Psoas muscle (tissue), 8 donors: Measurements from ENCODE around the gene MED19. TPM values are rescaled to one million over a fixed set of nuclear protein-coding genes. Genes with fewer than 3 reads are reported as not detected.

Experiments
- ATAC-seq, 4 donors: fragments of 200-7000 bp; cut with Tn5 transposase; one replicate each; pipeline ENCODE4 v1.9.1; 2020; ENCODE audit warnings: moderate library complexity in 3 of 4, mild to moderate bottlenecking in 2 of 4
- DNase-seq, 2 donors: peaks; one replicate each; pipeline ENCODE4 v3.0.0-alpha.2; 2020
- H3K27ac ChIP-seq: fragments of 200-600 bp; one replicate; pipeline ENCODE4 v1.8.0; 2022
- H3K27me3 ChIP-seq, 3 donors: fragments of 200-600 bp in 1 of 3; one replicate each; pipeline versions ENCODE4 v1.6.1 to v1.8.0; 2013 to 2022; ENCODE audit warnings: low read length in 2 of 3, mild to moderate bottlenecking in 2 of 3, moderate library complexity in 1 of 3; ENCODE audit not compliant: insufficient read depth in 3 of 3
- H3K36me3 ChIP-seq, 2 donors: fragments of 200-600 bp in 1 of 2; one replicate each; pipeline versions ENCODE4 v1.6.1 to v1.8.0; 2013 to 2022; ENCODE audit warnings: low read depth in 1 of 2, mild to moderate bottlenecking in 1 of 2, moderate library complexity in 1 of 2; ENCODE audit not compliant: insufficient read depth in 1 of 2
- H3K4me1 ChIP-seq: fragments of 200-600 bp; one replicate; pipeline ENCODE4 v1.8.0; 2022
- H3K4me3 ChIP-seq: fragments of 200-600 bp; one replicate; pipeline ENCODE4 v1.8.0; 2022; ENCODE audit warnings: mild to moderate bottlenecking
- H3K9me3 ChIP-seq: fragments of 200-600 bp; one replicate; pipeline ENCODE4 v1.8.0; 2022
- CTCF ChIP-seq: fragments of 200-600 bp; IDR thresholded peaks from one replicate; pipeline ENCODE4 v1.8.0; 2022; ENCODE audit warnings: antibody characterized with exemption
- WGBS, 3 donors: extraction: QIAGEN DNeasy Blood & Tissue Kit; methylation state at CpG; one replicate each; pipeline versions ENCODE4 v1.1.6 to v1.1.7; 2013; 5-methylcytosine and 5-hydroxymethylcytosine counted together
- intact Hi-C, 2 donors: fragments of 100-400 bp; cut with DNase I; formaldehyde crosslinking; loops; one replicate each; pipeline versions ENCODE4 v1.11.0 to v1.14.2; 2022
- polyA plus RNA-seq, 3 donors: library from polyadenylated mRNA; stranded (reverse); fragments of 200-250 nt; gene quantifications; one replicate each; pipeline ENCODE4 v1.2.3, GENCODE V29; 2013
- total RNA-seq, 4 donors: library from RNA; stranded (reverse); fragmentation: NEBNext Ultra II Directional in 2 of 4; extraction: Animal tissue kit (Norgen Biotek cat#: 25700) in 2 of 4; gene quantifications; one replicate each; pipeline versions ENCODE4 v1.2.1 to v1.2.4, GENCODE V29; 2021 to 2023
- donor health status: healthy with polysubstance abuse.
- donor health status: DM: no; HTN: no; CAD: no; lungs with moderate emphysema.
- donor health status: Bipolar disorder and iron deficiency.
- donor health status: healthy.
- donor health status: DM: yes; HTN: yes; CAD: no.
- donor health status: DM: no; HTN: no; CAD: no.
- donor health status: DM: no; HTN: no; CAD: no.
- donor health status: DM: yes; HTN: yes; CAD: no.

The MED19 gene
- total and polyA plus RNA-seq, 7 donors, result 6.7 to 19.7 (median 9.4) TPM

GRCh38 chr11:57659669-57660068 lies 52.3 kb downstream of the MED19 start:
- DNase-seq (no peak), ATAC-seq (no peak)
- Histone ChIP-seq H3K27me3 (no peaks in the 10 kb centered on the region), H3K36me3 (peaks cover 5 to 40% of the 10 kb centered on the region in 2 donors), H3K4me3 (no peak overlapping the region), H3K4me1 (peaks cover 17% of the 10 kb centered on the region), H3K9me3 (no peaks in the 10 kb centered on the region), H3K27ac (no peak overlapping the region)
- no peak for TF ChIP-seq CTCF
- WGBS, 3 donors, result 94 to 96% (median 96%) methylated on average over 14 of the region's 14 CpGs
- intact Hi-C loops, result no loop called here

GRCh38 chr11:57658023-57658361 lies 54.0 kb downstream of the MED19 start:
- no peaks in the 10 kb centered on the region for H3K27me3 ChIP-seq
- intact Hi-C loops, result no loop called here

GRCh38 chr11:57657194-57658022 lies 54.6 kb downstream of the MED19 start, which contains the start of gene CLP1:
Gene CLP1, plus strand, starts transcription at chr11:57657762. Its CDS starts 1,715 bp downstream, at chr11:57659477.
- H3K27me3 ChIP-seq, result no peaks in the 10 kb centered on the region
- 0 to 1% (median 1%) methylated on average over 43 to 45 of the region's 45 CpGs for WGBS, 3 donors
- H3K9me3 ChIP-seq, result no peaks in the 10 kb centered on the region
- H3K27ac ChIP-seq, result peak within 1 kb of the TSS; percentile 85
- peaks cover 5 to 33% of the 10 kb centered on the region in 2 donors for H3K36me3 ChIP-seq
- peak within 1 kb of the TSS; percentile 76 for H3K4me3 ChIP-seq
- DNase-seq (peak; percentile 99 to 100), ATAC-seq (peak; percentile 98 to 99 (median 99))
- intact Hi-C loops, result no loop called here
- peaks cover 17% of the 10 kb centered on the region for H3K4me1 ChIP-seq
- no peak for TF ChIP-seq CTCF

More at GRCh38 chr11:57658023-57658361, 54.0 kb downstream of the MED19 start:
- no peaks in the 10 kb centered on the region for H3K9me3 ChIP-seq
- no peak for TF ChIP-seq CTCF
- 0 to 1% (median 0%) methylated on average over 8 of the region's 8 CpGs for WGBS, 3 donors
- peak overlapping the region; percentile 85 for H3K27ac ChIP-seq
- H3K4me3 ChIP-seq, result peak overlapping the region; percentile 76
- DNase-seq (no peak), ATAC-seq (peak in 1 of 4 donors; percentile 12)
- H3K4me1 ChIP-seq, result peaks cover 17% of the 10 kb centered on the region
- H3K36me3 ChIP-seq, result peaks cover 5 to 39% of the 10 kb centered on the region in 2 donors

- H3K4me1 ChIP-seq, result peaks cover 17% of the 10 kb centered on the region
- 10 to 14% (median 10%) methylated on average over 5 of the region's 5 CpGs for WGBS, 3 donors
- DNase-seq, result no peak
- peaks cover 5 to 27% of the 10 kb centered on the region in 2 donors for H3K36me3 ChIP-seq
- ATAC-seq, result peak in 2 of 4 donors; percentile 0 to 1
- no peaks in the 10 kb centered on the region for H3K27me3 ChIP-seq
- H3K4me3 ChIP-seq, result peak overlapping the region; percentile 76
- H3K27ac ChIP-seq, result peak overlapping the region; percentile 85
- no peaks in the 10 kb centered on the region for H3K9me3 ChIP-seq
- no peak for TF ChIP-seq CTCF
- intact Hi-C loops, result no loop called here
Observed at GRCh38 chr11:57656885-57657193, 55.2 kb downstream of the MED19 start.

Other genes with a start within 250 kb of the MED19 start
- gene SLC43A1, start 196.5 kb downstream of the MED19 start, total RNA-seq, result 10 to 100 TPM in 1 of 4 donors, 1 to 10 TPM in 3; 4.1 to 15.3 (median 7.1) TPM
- 10 to 100 TPM in 1 of 3 donors, 1 to 10 TPM in 2; 3.5 to 13.7 (median 7.5) TPM for gene SLC43A1, start 196.5 kb downstream of the MED19 start, polyA plus RNA-seq
- 10 to 100 TPM; 55.0 to 90.0 (median 73.0) TPM for gene TIMM10, start 181.5 kb downstream of the MED19 start, total RNA-seq
- 100 to 1,000 TPM in 2 of 3 donors, 10 to 100 TPM in 1; 97.7 to 149 (median 112) TPM for gene TIMM10, start 181.5 kb downstream of the MED19 start, polyA plus RNA-seq
- 100 to 1,000 TPM in 1 of 4 donors, 10 to 100 TPM in 2, 1 to 10 TPM in 1; 7.6 to 118 (median 36.9) TPM for gene SMTNL1, start 174.6 kb downstream of the MED19 start, total RNA-seq
- 10 to 100 TPM in 2 of 3 donors, 1 to 10 TPM in 1; 6.7 to 19.7 (median 14.9) TPM for gene SMTNL1, start 174.6 kb downstream of the MED19 start, polyA plus RNA-seq
- gene UBE2L6, start 144.5 kb downstream of the MED19 start, total RNA-seq, result 10 to 100 TPM in 3 of 4 donors, 1 to 10 TPM in 1; 6.8 to 24.7 (median 12.3) TPM
- 1 to 10 TPM; 5.3 to 9.9 (median 9.1) TPM for gene UBE2L6, start 144.5 kb downstream of the MED19 start, polyA plus RNA-seq
- 10 to 100 TPM; 65.1 to 97.3 (median 71.2) TPM for gene SERPING1, start 114.5 kb downstream of the MED19 start, total RNA-seq
- gene SERPING1, start 114.5 kb downstream of the MED19 start, polyA plus RNA-seq, result 10 to 100 TPM; 42.6 to 77.2 (median 62.3) TPM
- gene YPEL4, start 62.3 kb downstream of the MED19 start, total RNA-seq, result under 1 TPM in 3 of 4 donors, not detected in 1; 0.21 to 0.90 (median 0.59) TPM
- gene YPEL4, start 62.3 kb downstream of the MED19 start, polyA plus RNA-seq, result under 1 TPM; 0.08 to 0.18 (median 0.11) TPM
- 10 to 100 TPM in 2 of 4 donors, 1 to 10 TPM in 2; 6.8 to 11.6 (median 9.2) TPM for gene CLP1, start 54.5 kb downstream of the MED19 start, total RNA-seq
- gene CLP1, start 54.5 kb downstream of the MED19 start, polyA plus RNA-seq, result 10 to 100 TPM in 2 of 3 donors, 1 to 10 TPM in 1; 9.6 to 16.9 (median 14.3) TPM
- 10 to 100 TPM; 35.2 to 63.5 (median 53.3) TPM for gene ZDHHC5, start 44.1 kb downstream of the MED19 start, total RNA-seq
- 10 to 100 TPM; 32.4 to 63.6 (median 58.0) TPM for gene ZDHHC5, start 44.1 kb downstream of the MED19 start, polyA plus RNA-seq
- gene TMX2, start 378 bp upstream of the MED19 start, total RNA-seq, result 10 to 100 TPM; 31.5 to 69.7 (median 51.1) TPM
- 100 to 1,000 TPM in 2 of 3 donors, 10 to 100 TPM in 1; 55.4 to 192 (median 110) TPM for gene TMX2, start 378 bp upstream of the MED19 start, polyA plus RNA-seq
- gene SELENOH, start 29.3 kb upstream of the MED19 start, total RNA-seq, result 100 to 1,000 TPM in 1 of 4 donors, 10 to 100 TPM in 3; 67.0 to 109 (median 88.0) TPM
- 100 to 1,000 TPM in 1 of 3 donors, 10 to 100 TPM in 2; 79.0 to 120 (median 81.9) TPM for gene SELENOH, start 29.3 kb upstream of the MED19 start, polyA plus RNA-seq
- gene BTBD18, start 39.6 kb upstream of the MED19 start, total RNA-seq, result not detected
- under 1 TPM in 1 of 3 donors, not detected in 2; 0.03 TPM for gene BTBD18, start 39.6 kb upstream of the MED19 start, polyA plus RNA-seq
- 10 to 100 TPM; 26.1 to 35.2 (median 30.1) TPM for gene CTNND1, start 49.6 kb upstream of the MED19 start, total RNA-seq
- 10 to 100 TPM in 2 of 3 donors, 1 to 10 TPM in 1; 9.4 to 13.8 (median 13.7) TPM for gene CTNND1, start 49.6 kb upstream of the MED19 start, polyA plus RNA-seq